ENCODE results near the gene IGFBP4. TPM values are rescaled to one million over a fixed set of nuclear protein-coding genes. Genes with fewer than 3 reads are reported as not detected.

IGFBP4 gene
- total and polyA plus RNA-seq, 2 donors: 111 to 488 TPM

DNA sequence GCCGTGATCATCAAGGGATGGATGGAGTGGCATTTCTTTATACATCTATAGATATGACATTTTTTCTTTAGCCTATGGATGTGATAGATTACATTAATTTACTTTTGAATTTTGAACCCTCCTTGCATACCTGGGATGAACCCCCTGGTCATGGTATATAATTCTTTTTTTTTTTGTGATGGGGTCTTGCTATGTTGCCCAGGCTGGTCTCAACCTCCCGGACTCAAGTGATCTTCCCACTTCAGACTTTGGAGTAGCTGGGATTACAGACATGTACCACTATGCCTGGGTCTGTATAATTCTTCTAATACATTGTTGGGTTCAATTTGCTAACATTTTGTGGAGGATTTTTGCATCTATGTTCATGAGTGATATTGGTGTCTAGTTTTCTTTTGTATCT is 59.9 kb downstream of the IGFBP4 start:
- Histone ChIP-seq H3K4me3 (ENCODE audit: low read depth, low read length) (no peak overlapping the region), H3K27ac (ENCODE audit: low read depth) (no peak overlapping the region), H3K4me1 (ENCODE audit: insufficient read depth) (no peaks in the 10 kb centered on the region), H3K36me3 (ENCODE audit: insufficient read depth) (no peaks in the 10 kb centered on the region)
- WGBS: 100% methylated on average over 2 of the region's 2 CpGs
- no peak for DNase-seq (ENCODE audit: extremely low spot score)

DNA sequence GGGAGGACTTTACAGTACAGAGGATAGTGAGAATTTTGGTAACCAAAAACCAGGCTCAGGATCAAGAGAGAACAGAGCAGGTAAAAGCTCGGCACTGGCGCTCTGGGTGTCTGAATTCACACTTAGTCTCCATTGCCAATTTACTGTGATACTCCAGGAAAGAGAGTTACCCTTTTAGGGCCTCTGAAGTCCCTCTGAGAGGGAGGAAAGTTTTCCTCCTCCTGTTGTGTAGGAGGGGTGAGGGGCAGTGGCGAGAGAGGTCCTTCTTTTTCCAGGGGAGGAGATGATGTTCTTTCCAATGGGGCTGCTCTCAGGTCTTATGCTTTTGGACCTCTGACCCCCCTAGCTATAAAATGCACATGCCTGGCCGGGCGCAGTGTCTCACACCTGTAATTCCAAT is 63.5 kb downstream of the IGFBP4 start:
- H3K4me3 ChIP-seq (ENCODE audit: low read depth, low read length): no peak overlapping the region
- 80% methylated on average over 5 of the region's 5 CpGs for WGBS
- H3K36me3 ChIP-seq (ENCODE audit: insufficient read depth): no peaks in the 10 kb centered on the region
- no peak for DNase-seq (ENCODE audit: extremely low spot score)
- H3K4me1 ChIP-seq (ENCODE audit: insufficient read depth): no peaks in the 10 kb centered on the region
- H3K27ac ChIP-seq (ENCODE audit: low read depth): no peak overlapping the region

Other genes starting within 250 kb of the IGFBP4 start
- gene WIPF2, start 224.1 kb upstream of the IGFBP4 start, total RNA-seq: 10.4 TPM
- 12.0 TPM for gene WIPF2, start 224.1 kb upstream of the IGFBP4 start, polyA plus RNA-seq
- gene CDC6, start 155.6 kb upstream of the IGFBP4 start, total RNA-seq: 7.9 TPM
- gene CDC6, start 155.6 kb upstream of the IGFBP4 start, polyA plus RNA-seq: 0.71 TPM
- gene RARA, start 134.3 kb upstream of the IGFBP4 start, total RNA-seq: 10.6 TPM
- 47.6 TPM for gene RARA, start 134.3 kb upstream of the IGFBP4 start, polyA plus RNA-seq
- not detected for gene GJD3, start 78.7 kb upstream of the IGFBP4 start, total RNA-seq
- 1.1 TPM for gene GJD3, start 78.7 kb upstream of the IGFBP4 start, polyA plus RNA-seq
- 105 TPM for gene TOP2A, start 25.6 kb upstream of the IGFBP4 start, total RNA-seq
- gene TOP2A, start 25.6 kb upstream of the IGFBP4 start, polyA plus RNA-seq: 1.5 TPM
- 5.4 TPM for gene TNS4, start 58.2 kb downstream of the IGFBP4 start, total RNA-seq
- gene TNS4, start 58.2 kb downstream of the IGFBP4 start, polyA plus RNA-seq: 5.0 TPM
- 0.58 TPM for gene CCR7, start 122.0 kb downstream of the IGFBP4 start, total RNA-seq
- 0.39 TPM for gene CCR7, start 122.0 kb downstream of the IGFBP4 start, polyA plus RNA-seq
- gene SMARCE1, start 204.4 kb downstream of the IGFBP4 start, total RNA-seq: 126 TPM
- gene SMARCE1, start 204.4 kb downstream of the IGFBP4 start, polyA plus RNA-seq: 97.6 TPM
- 1.1 TPM for gene KRT222, start 221.7 kb downstream of the IGFBP4 start, total RNA-seq
- gene KRT222, start 221.7 kb downstream of the IGFBP4 start, polyA plus RNA-seq: 0.65 TPM

All from urinary bladder (tissue), 4 donors.